Measurements from ENCODE around the gene CLIC1. TPM values are rescaled to one million over a fixed set of nuclear protein-coding genes. Genes with fewer than 3 reads are reported as not detected.

Gene CLIC1
- total and polyA plus RNA-seq, 3 donors from 2014 or later, result 35.4 to 130 (median 93.5) TPM

DNA sequence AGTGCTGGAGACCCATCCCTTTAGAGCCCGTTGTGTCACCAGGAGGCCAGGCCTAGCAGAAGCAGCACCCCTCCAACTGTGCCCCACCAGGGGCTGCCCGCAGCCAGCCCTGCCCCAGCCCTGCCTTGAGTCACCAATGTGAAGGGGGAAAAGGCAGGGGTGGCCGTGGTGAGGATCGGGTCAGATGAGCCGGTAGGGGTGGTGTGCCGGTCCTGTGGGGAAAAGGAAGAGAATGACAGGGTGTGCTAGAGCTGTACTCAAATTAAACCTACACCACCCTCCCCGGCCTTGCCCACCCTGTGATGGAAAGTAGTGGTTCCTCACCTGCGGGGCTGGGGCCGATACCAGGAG is 29.2 kb upstream of the CLIC1 start:
- no peak for TF ChIP-seq POLR2A (IDR thresholded peaks at IDR 0.05)
- TF ChIP-seq, protein P1, sequence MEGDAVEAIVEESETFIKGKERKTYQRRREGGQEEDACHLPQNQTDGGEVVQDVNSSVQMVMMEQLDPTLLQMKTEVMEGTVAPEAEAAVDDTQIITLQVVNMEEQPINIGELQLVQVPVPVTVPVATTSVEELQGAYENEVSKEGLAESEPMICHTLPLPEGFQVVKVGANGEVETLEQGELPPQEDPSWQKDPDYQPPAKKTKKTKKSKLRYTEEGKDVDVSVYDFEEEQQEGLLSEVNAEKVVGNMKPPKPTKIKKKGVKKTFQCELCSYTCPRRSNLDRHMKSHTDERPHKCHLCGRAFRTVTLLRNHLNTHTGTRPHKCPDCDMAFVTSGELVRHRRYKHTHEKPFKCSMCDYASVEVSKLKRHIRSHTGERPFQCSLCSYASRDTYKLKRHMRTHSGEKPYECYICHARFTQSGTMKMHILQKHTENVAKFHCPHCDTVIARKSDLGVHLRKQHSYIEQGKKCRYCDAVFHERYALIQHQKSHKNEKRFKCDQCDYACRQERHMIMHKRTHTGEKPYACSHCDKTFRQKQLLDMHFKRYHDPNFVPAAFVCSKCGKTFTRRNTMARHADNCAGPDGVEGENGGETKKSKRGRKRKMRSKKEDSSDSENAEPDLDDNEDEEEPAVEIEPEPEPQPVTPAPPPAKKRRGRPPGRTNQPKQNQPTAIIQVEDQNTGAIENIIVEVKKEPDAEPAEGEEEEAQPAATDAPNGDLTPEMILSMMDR (IDR thresholded peaks at IDR 0.05), result no peak
- 77 to 94% methylated on average over 7 to 9 of the region's 9 CpGs for WGBS, 2 donors
- H3K27ac ChIP-seq, result no peak overlapping the region
- H3K27me3 ChIP-seq, result no peaks in the 10 kb centered on the region
- intact Hi-C loops (cut with DNase I; ENCODE audit: low total_unique reads), result no loop called here
- no peak overlapping the region for H3K4me3 ChIP-seq
- H3K9me3 ChIP-seq, result no peaks in the 10 kb centered on the region
- H3K36me3 ChIP-seq (ENCODE audit: low read depth, missing control alignments), result no peaks in the 10 kb centered on the region
- no peak for DNase-seq
- no peaks in the 10 kb centered on the region for H3K4me1 ChIP-seq

DNA sequence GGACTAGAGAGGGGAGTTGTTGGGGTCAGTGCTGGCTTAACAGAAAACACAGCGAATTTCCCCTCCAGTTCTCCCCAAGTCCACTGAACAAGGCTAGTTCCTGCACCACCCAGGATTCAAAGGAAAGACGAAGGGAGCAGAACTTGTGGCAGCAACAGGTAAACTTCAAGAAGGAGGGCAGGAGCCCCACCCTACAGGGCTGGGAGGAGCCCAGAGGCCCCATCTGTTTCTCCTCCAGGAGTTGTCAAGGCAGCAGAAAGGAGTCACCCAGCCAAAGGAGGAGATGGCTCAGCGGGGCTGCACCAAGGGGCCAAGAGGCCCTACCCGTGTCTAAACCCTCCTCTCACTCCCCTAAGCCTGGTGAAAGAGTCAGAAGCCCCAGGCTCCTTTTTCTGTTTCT is 27.9 kb upstream of the CLIC1 start:
- intact Hi-C loops (cut with DNase I; ENCODE audit: low total_unique reads), result no loop called here
- Histone ChIP-seq H3K9me3 (no peaks in the 10 kb centered on the region), H3K36me3 (ENCODE audit: low read depth, missing control alignments) (no peaks in the 10 kb centered on the region), H3K27ac (no peak overlapping the region), H3K4me3 (no peak overlapping the region), H3K4me1 (no peaks in the 10 kb centered on the region), H3K27me3 (no peaks in the 10 kb centered on the region)
- DNase-seq, result no peak
- 83 to 84% methylated on average over 4 of the region's 4 CpGs for WGBS, 2 donors
- no peak for TF ChIP-seq POLR2A (IDR thresholded peaks at IDR 0.05)
- TF ChIP-seq, protein P1 (IDR thresholded peaks at IDR 0.05), result no peak

DNA sequence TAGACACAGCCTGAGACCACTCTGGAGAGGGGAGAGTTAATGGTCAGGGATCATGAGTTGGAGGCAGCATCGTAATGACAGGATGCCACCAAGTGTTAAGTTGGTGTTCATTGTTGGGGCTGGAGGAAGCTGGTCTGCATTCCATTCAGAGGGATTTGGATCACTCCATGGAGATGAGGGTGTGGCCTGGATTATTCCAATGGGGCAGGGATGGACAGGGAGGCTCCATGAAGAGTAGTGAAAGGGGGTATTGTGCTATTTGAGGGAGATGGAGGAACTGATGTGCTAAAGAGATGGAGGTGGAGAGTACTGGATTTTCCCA is 27.2 kb upstream of the CLIC1 start:
- H3K27ac ChIP-seq, result no peak overlapping the region
- DNase-seq, result no peak
- intact Hi-C loops (cut with DNase I; ENCODE audit: low total_unique reads), result no loop called here

DNA sequence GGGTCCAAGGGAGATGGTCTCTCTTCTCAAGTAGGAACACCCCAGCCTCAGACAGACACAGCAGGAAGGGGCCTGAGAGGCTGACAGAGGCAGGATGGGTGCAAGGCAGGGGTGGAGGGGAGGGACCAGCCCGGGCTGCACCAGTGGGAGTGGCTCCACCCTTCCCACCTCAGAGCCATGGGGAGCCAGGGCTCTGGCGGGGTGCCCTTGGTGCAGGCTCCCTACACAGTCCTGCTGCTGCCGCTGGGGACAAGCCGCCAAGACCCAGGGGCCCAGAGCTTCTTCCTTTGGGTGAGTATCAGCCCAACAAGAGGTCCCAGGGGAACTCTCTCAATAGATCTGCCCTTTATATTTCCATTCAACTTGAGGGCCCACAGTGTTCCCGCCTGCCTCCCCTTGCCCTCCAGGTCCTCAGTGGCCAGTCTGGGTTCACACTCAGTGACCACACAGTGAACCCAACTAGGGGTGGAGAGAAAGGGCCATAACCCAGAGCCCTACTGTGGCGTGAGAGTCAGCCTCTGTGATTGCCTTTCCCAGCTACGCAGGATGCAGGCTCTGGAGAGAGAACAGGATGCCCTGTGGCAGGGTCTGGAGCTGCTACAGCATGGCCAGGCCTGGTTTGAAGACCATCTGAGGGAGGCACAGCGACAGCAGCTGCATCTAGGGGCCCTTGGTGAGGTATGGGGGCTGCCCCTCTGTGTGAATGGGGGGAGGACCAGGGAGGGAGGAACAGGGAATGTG is 26.7 kb upstream of the CLIC1 start:
- TF ChIP-seq, protein P1 (IDR thresholded peaks at IDR 0.05), result no peak
- TF ChIP-seq POLR2A (IDR thresholded peaks at IDR 0.05), result no peak
- Histone ChIP-seq H3K27me3 (no peaks in the 10 kb centered on the region), H3K9me3 (no peaks in the 10 kb centered on the region), H3K4me1 (no peaks in the 10 kb centered on the region), H3K4me3 (no peak overlapping the region), H3K36me3 (ENCODE audit: low read depth, missing control alignments) (no peaks in the 10 kb centered on the region), H3K27ac (no peak overlapping the region)
- whole genome bisulfite sequencing, 2 donors, result 80 to 87% methylated on average over 8 of the region's 8 CpGs
- intact Hi-C loops (cut with DNase I; ENCODE audit: low total_unique reads), result no loop called here
- no peak for DNase-seq

More for the DNA sequence above, 27.2 kb upstream of the CLIC1 start:
- H3K9me3 ChIP-seq, result no peaks in the 10 kb centered on the region
- 40 to 45% methylated on average over 1 of the region's 1 CpG for WGBS, 2 donors
- TF ChIP-seq, protein P1 (IDR thresholded peaks at IDR 0.05), result no peak
- TF ChIP-seq POLR2A (IDR thresholded peaks at IDR 0.05), result no peak
- H3K36me3 ChIP-seq (ENCODE audit: low read depth, missing control alignments), result no peaks in the 10 kb centered on the region
- H3K4me3 ChIP-seq, result no peak overlapping the region
- no peaks in the 10 kb centered on the region for H3K4me1 ChIP-seq
- no peaks in the 10 kb centered on the region for H3K27me3 ChIP-seq

DNA sequence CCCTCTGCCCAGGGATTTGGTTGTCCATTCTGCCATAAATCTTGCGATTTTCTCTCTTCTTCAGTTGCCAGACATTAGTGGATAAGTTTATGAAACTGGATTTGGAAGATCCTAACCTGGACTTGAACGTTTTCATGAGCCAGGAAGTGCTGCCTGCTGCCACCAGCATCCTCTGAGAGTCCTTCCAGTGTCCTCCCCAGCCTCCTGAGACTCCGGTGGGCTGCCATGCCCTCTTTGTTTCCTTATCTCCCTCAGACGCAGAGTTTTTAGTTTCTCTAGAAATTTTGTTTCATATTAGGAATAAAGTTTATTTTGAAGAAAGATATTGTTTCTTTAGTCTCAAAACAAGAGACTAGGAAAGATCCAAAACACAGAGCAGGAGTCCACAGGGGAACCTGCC is 26.0 kb upstream of the CLIC1 start, which contains the start of gene SAPCD1:
Gene SAPCD1 (plus strand): TSS at position 301 of the 400 bp plus-strand sequence. CDS start 399 bp downstream, outside the sequence.
- Histone ChIP-seq H3K9me3 (no peaks in the 10 kb centered on the region), H3K36me3 (ENCODE audit: low read depth, missing control alignments) (no peaks in the 10 kb centered on the region), H3K27ac (no peak within 1 kb of the TSS), H3K4me3 (no peak within 1 kb of the TSS), H3K4me1 (no peaks in the 10 kb centered on the region), H3K27me3 (no peaks in the 10 kb centered on the region)
- no peak for TF ChIP-seq POLR2A (IDR thresholded peaks at IDR 0.05)
- TF ChIP-seq, protein P1 (IDR thresholded peaks at IDR 0.05), result no peak
- 69 to 70% methylated on average over 4 of the region's 4 CpGs for WGBS, 2 donors
- intact Hi-C loops (cut with DNase I; ENCODE audit: low total_unique reads), result no loop called here
- DNase-seq, result no peak

All from testis (tissue), 3 donors.